Ishikawa (cell line): Measurements from ENCODE around the gene PDE7B.

Experiments
- CEBPB ChIP-seq: IDR thresholded peaks from 2 replicates; pipeline ENCODE4 v1.6.1; 2012
- CREB1 ChIP-seq: IDR thresholded peaks from 2 replicates; pipeline ENCODE4 v1.6.1; 2012; ENCODE audit warnings: low read depth
- RAD21 ChIP-seq: IDR thresholded peaks from 2 replicates; pipeline ENCODE4 v1.6.1; 2012; ENCODE audit warnings: low read depth
- TAF1 ChIP-seq: IDR thresholded peaks from 2 replicates; pipeline ENCODE4 v1.6.1; 2012; ENCODE audit warnings: low read depth, mild to moderate bottlenecking
- YY1 ChIP-seq: IDR thresholded peaks from 2 replicates; pipeline ENCODE4 v1.6.1; 2012; ENCODE audit warnings: low read depth

DNA sequence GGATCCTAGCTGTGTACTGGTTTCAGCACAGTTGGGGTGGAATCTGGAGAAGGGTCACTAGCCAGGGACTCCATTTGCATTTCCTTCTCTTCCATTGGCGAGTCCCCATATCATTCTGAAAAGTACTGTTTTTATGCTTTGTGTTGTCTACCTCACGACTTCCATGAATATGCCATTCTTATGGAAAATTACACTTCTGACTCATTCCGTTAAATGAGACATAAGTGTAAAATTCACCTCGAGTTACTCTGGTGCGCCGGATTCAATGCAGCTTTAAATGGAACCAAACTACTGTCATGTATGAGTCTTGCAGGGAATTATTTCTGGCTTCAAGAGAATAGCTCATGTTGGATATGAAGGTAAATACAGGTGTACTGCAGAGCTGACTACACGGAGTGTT, 99.2 kb downstream of the PDE7B start:
- TF ChIP-seq YY1 (no peak), RAD21 (no peak), CREB1 (no peak), CEBPB (no peak), TAF1 (no peak)
